ENCODE results near the gene KIF19. TPM values are rescaled to one million over a fixed set of nuclear protein-coding genes. Genes with fewer than 3 reads are reported as not detected.

Gene KIF19
- total RNA-seq, 2 experiments from 2014 or later, result 0.11 to 0.18 TPM

GRCh38 chr17:74356646-74357465, 30.8 kb downstream of the KIF19 start:
- Mint-ChIP-seq H3K36me3 (ENCODE audit: low read depth) (no peaks in the 10 kb centered on the region), H3K4me3 (no peak overlapping the region), H3K9me3 (no peaks in the 10 kb centered on the region), H3K27ac (no peak overlapping the region), H3K27me3 (peaks cover 60% of the 10 kb centered on the region), H3K4me1 (ENCODE audit: low read depth) (peaks cover 6% of the 10 kb centered on the region)
- ChIA-PET POLR2A (interaction anchor here (1.0 kb wide), 1 partner anchor 58 kb away, joined by 4 read pairs; no protein-coding TSS in a partner anchor), CTCF (interaction anchor here (1.1 to 6.4 kb wide), 5 partner anchors 12 to 100 kb away, joined by 3 to 58 read pairs (median 3); partner anchors contain the start of gene GPR142)
- DNase-seq (peak; percentile 31), ATAC-seq (no peak)
- TF ChIP-seq CTCF (IDR thresholded peaks at IDR 0.05), result no peak
- intact Hi-C loops (cut with micrococcal nuclease), result loop anchor here (10.0 kb wide), 1 partner anchor 142 kb away; the partner anchor contains the start of gene TTYH2

DNA sequence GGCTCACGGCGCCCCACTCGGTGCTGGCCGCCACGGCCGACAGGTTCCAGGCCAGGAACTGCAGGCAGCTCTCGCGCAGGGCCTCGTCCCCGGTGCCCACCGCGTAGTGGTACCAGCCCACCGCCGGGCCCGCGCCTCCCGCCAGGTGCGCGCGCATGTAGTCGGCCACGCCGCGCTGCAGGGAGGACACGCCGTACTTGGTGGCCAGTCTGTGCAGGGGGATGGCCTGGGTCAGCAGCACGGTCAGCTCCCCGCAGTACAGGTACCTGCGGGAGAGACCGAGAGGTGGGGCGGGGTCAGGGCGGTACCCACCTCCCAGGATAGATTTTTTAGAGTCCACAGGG, 31.4 kb downstream of the KIF19 start:
- TF ChIP-seq CTCF (IDR thresholded peaks at IDR 0.05), result no peak
- Mint-ChIP-seq H3K4me3 (no peak overlapping the region), H3K9me3 (no peaks in the 10 kb centered on the region), H3K27me3 (peaks cover 57% of the 10 kb centered on the region), H3K36me3 (ENCODE audit: low read depth) (no peaks in the 10 kb centered on the region), H3K27ac (no peak overlapping the region), H3K4me1 (ENCODE audit: low read depth) (peaks cover 6% of the 10 kb centered on the region)
- ChIA-PET POLR2A (interaction anchor here (0.6 to 1.0 kb wide), 2 partner anchors 44 to 59 kb away, joined by 3 to 4 read pairs; no protein-coding TSS in a partner anchor), CTCF (interaction anchor here (1.0 to 6.4 kb wide), 4 partner anchors 9 to 100 kb away, joined by 3 to 58 read pairs (median 3); partner anchors contain the start of gene GPR142)
- no peak for DNase-seq
- no peak for ATAC-seq
- intact Hi-C loops (cut with micrococcal nuclease), result loop anchor here (10.0 kb wide), 1 partner anchor 143 kb away; the partner anchor contains the start of gene TTYH2

- TF ChIP-seq CTCF (IDR thresholded peaks at IDR 0.05), result no peak
- DNase-seq (no peak), ATAC-seq (no peak)
- Mint-ChIP-seq H3K27ac (no peak overlapping the region), H3K4me3 (no peak overlapping the region), H3K9me3 (no peaks in the 10 kb centered on the region), H3K27me3 (peaks cover 47% of the 10 kb centered on the region), H3K36me3 (ENCODE audit: low read depth) (no peaks in the 10 kb centered on the region), H3K4me1 (ENCODE audit: low read depth) (peaks cover 5% of the 10 kb centered on the region)
- intact Hi-C loops (cut with micrococcal nuclease), result loop anchor here (10.0 kb wide), 1 partner anchor 144 kb away; the partner anchor contains the start of gene TTYH2
- ChIA-PET CTCF (interaction anchor here (1.0 to 6.4 kb wide), 5 partner anchors 10 to 61 kb away, joined by 3 to 58 read pairs (median 3); partner anchors contain the start of gene GPR142), POLR2A (no interaction called here)
These were observed 32.7 kb downstream of the KIF19 start for GRCh38 chr17:74358697-74359096.

DNA sequence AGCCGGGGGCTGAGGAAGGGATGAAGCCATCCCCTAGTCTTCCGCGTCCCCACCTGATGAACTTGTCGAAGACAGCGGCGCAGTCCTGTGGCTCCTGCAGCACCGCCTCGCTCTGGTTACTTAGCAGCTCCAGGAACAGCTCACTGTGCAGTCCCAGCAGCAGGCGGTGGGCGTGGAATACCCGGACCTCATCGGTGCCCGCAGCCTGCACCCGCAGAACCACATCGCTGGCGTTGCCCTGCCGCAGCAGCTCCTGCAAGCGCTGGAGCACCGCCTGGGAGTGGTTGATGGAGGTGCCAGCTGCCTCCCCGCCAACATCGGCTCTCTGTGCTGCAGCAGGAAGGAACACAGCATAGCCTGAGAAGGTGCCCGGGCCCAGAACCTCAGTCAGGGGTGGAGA, 33.9 kb downstream of the KIF19 start:
- Mint-ChIP-seq H3K36me3 (ENCODE audit: low read depth) (no peaks in the 10 kb centered on the region), H3K27me3 (peaks cover 37% of the 10 kb centered on the region), H3K9me3 (no peaks in the 10 kb centered on the region), H3K27ac (no peak overlapping the region), H3K4me3 (no peak overlapping the region), H3K4me1 (ENCODE audit: low read depth) (no peaks in the 10 kb centered on the region)
- ChIA-PET CTCF (interaction anchor here (0.9 to 6.4 kb wide), 5 partner anchors 9 to 97 kb away, joined by 3 to 58 read pairs (median 4); partner anchors contain the start of gene GPR142), POLR2A (no interaction called here)
- intact Hi-C loops (cut with micrococcal nuclease), result loop anchor here (10.0 kb wide), 1 partner anchor 145 kb away; the partner anchor contains the start of gene TTYH2
- no peak for ATAC-seq
- DNase-seq, result no peak
- no peak for TF ChIP-seq CTCF (IDR thresholded peaks at IDR 0.05)

GRCh38 chr17:74360899-74361229, 34.8 kb downstream of the KIF19 start:
- Mint-ChIP-seq H3K27ac (no peak overlapping the region), H3K36me3 (ENCODE audit: low read depth) (no peaks in the 10 kb centered on the region), H3K4me3 (no peak overlapping the region), H3K4me1 (ENCODE audit: low read depth) (no peaks in the 10 kb centered on the region), H3K27me3 (peaks cover 28% of the 10 kb centered on the region), H3K9me3 (no peaks in the 10 kb centered on the region)
- ChIA-PET POLR2A (interaction anchor here (0.7 kb wide), 1 partner anchor 129 kb away, joined by 4 read pairs; no protein-coding TSS in a partner anchor), CTCF (interaction anchor here (0.8 to 5.8 kb wide), 10 partner anchors 11 to 206 kb away, joined by 3 to 55 read pairs (median 4); partner anchors contain the start of gene CD300H)
- intact Hi-C loops (cut with micrococcal nuclease), result no loop called here
- no peak for TF ChIP-seq CTCF (IDR thresholded peaks at IDR 0.05)
- DNase-seq, result no peak
- no peak for ATAC-seq
